Esophagus squamous epithelium (tissue), 4 donors: Measurements from ENCODE around the gene BARX2.

Source experiments
- POLR2A ChIP-seq, 4 donors: fragments of 450-650 bp; IDR thresholded peaks; one replicate each; pipeline ENCODE4 v1.6.1; 2017; ENCODE audit warnings: antibody characterized with exemption in 4 of 4, mild to moderate bottlenecking in 4 of 4, moderate library complexity in 3 of 4
- TF ChIP-seq, protein P1 (sequence below), 6 experiments: fragments of 450-650 bp in 4 of 6; fragments of 200-600 bp in 2 of 6; sonication (generic) in 2 of 6; IDR thresholded peaks; one replicate each; pipeline ENCODE4 v1.5.1; 2016 to 2019; ENCODE audit warnings: antibody characterized with exemption in 6 of 6, mild to moderate bottlenecking in 4 of 6, moderate library complexity in 4 of 6

DNA sequence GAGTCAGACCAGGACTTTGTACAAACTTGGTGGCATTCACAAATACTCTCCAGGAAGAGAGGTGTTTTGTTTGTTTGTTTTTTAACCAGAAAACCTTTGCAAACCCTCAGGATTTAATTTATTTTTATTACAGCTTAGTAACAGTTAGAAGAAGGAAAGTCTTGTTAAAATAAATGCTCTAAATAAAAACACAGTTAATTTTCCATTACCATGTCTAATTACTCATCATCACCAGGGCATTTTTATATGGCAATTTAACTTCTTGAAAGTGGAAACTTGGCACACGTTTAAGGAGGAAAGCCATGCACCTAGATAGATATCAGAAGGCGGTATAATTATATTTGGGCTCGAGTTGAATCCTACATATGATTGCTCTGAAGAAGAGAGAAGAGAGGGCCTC is 7.4 kb downstream of the BARX2 start:
- TF ChIP-seq, protein P1, sequence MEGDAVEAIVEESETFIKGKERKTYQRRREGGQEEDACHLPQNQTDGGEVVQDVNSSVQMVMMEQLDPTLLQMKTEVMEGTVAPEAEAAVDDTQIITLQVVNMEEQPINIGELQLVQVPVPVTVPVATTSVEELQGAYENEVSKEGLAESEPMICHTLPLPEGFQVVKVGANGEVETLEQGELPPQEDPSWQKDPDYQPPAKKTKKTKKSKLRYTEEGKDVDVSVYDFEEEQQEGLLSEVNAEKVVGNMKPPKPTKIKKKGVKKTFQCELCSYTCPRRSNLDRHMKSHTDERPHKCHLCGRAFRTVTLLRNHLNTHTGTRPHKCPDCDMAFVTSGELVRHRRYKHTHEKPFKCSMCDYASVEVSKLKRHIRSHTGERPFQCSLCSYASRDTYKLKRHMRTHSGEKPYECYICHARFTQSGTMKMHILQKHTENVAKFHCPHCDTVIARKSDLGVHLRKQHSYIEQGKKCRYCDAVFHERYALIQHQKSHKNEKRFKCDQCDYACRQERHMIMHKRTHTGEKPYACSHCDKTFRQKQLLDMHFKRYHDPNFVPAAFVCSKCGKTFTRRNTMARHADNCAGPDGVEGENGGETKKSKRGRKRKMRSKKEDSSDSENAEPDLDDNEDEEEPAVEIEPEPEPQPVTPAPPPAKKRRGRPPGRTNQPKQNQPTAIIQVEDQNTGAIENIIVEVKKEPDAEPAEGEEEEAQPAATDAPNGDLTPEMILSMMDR (IDR thresholded peaks at IDR 0.05), result no peak
- TF ChIP-seq POLR2A (IDR thresholded peaks at IDR 0.05), result no peak
